HK-2 (cell line): ENCODE data around the gene MTRF1.
"Not testable (repeated sequence)": the region's sequence is repeated elsewhere in the genome, so short reads cannot be mapped to it uniquely, and the experiment has no call there.

ENCODE experiments used
- DNase-seq: peaks from one replicate; pipeline ENCODE4 v3.0.0-alpha.2; 2018; ENCODE audit not compliant: unreplicated experiment

Gene MTRF1

GRCh38 chr13:41178040-41178439 is 85.3 kb downstream of the MTRF1 start:
- no peak for DNase-seq

- DNase-seq = no peak
Measured at GRCh38 chr13:41177616-41178015, 85.8 kb downstream of the MTRF1 start.

- not testable (repeated sequence) for DNase-seq
Measured at GRCh38 chr13:41175576-41175975, 87.8 kb downstream of the MTRF1 start.
